HepG2 (cell line): ENCODE data around the gene TMEM131L. TPM values are rescaled to one million over a fixed set of nuclear protein-coding genes. Genes with fewer than 3 reads are reported as not detected.

ENCODE experiments used
- HIVEP1 ChIP-seq: sonication (generic); formaldehyde crosslinking; IDR thresholded peaks from 2 replicates; pipeline ENCODE4 v1.4.0; 2020; ENCODE audit warnings: mild to moderate bottlenecking, missing genetic modification reagents
- MBNL3 ChIP-seq: fragments of 250-450 bp; sonication (Bioruptor Pico); conservative IDR thresholded peaks from 2 replicates; pipeline ENCODE4 v1.8.0; 2022; ENCODE audit warnings: mild to moderate bottlenecking, inconsistent platforms
- MEIS2 ChIP-seq: sonication (generic); formaldehyde crosslinking; IDR thresholded peaks from 2 replicates; pipeline ENCODE4 v1.9.0; 2021; ENCODE audit warnings: mild to moderate bottlenecking, missing genetic modification reagents
- RORA ChIP-seq: sonication (generic); formaldehyde crosslinking; IDR thresholded peaks from 2 replicates; pipeline ENCODE4 v1.5.0; 2020; ENCODE audit warnings: mild to moderate bottlenecking, missing genetic modification reagents, moderate library complexity
- RXRB ChIP-seq: IDR thresholded peaks from 2 replicates; pipeline ENCODE4 v1.6.1; 2016; ENCODE audit warnings: borderline replicate concordance, missing genetic modification reagents, missing compliant biosample characterization
- TCF7 ChIP-seq: sonication (generic); IDR thresholded peaks from 2 replicates; pipeline ENCODE4 v1.6.1; 2016; ENCODE audit warnings: antibody characterized with exemption, low read depth
- polyA plus RNA-seq, 8 experiments: library from polyadenylated mRNA; depleted of rRNA in 3 of 8; stranded (reverse) in 7 of 8; unstranded in 1 of 8; fragments of >200 nt; fragmentation: Illumina TruSeq in 4 of 8; extraction: Trizol in 4 of 8; gene quantifications; 2 replicates each; pipeline versions ENCODE4 v1.2.1 to v1.2.3, GENCODE V29; 2011 to 2016; ENCODE audit warnings: low read depth in 4 of 8, missing spikeins in 1 of 8, mixed read lengths in 1 of 8; ENCODE audit not compliant: insufficient read depth in 1 of 8
- total RNA-seq, 5 experiments: library from RNA; depleted of rRNA; stranded (reverse); fragments of >200 nt; fragmentation: Illumina TruSeq; extraction: Trizol; gene quantifications; 2 replicates each; pipeline ENCODE4 v1.2.3, GENCODE V29; 2016; ENCODE audit warnings: low read depth in 1 of 5
- TF ChIP-seq, protein P1 (sequence below): IDR thresholded peaks from 2 replicates; pipeline ENCODE4 v1.6.1; 2016; ENCODE audit warnings: low read depth, missing genetic modification reagents, missing compliant biosample characterization
- TF ChIP-seq, protein P2 (sequence below): sonication (generic); formaldehyde crosslinking; IDR thresholded peaks from 2 replicates; pipeline ENCODE4 v1.5.0; 2020; ENCODE audit warnings: missing genetic modification reagents
- TF ChIP-seq, protein P3 (sequence below): sonication (generic); formaldehyde crosslinking; IDR thresholded peaks from 2 replicates; pipeline ENCODE4 v1.9.0; 2021; ENCODE audit warnings: missing genetic modification reagents, mild to moderate bottlenecking, borderline replicate concordance
- TF ChIP-seq, protein P4 (sequence below): sonication (generic); formaldehyde crosslinking; IDR thresholded peaks from 2 replicates; pipeline ENCODE4 v1.4.0; 2020; ENCODE audit warnings: missing genetic modification reagents
- TF ChIP-seq, protein P5 (sequence below): sonication (generic); formaldehyde crosslinking; IDR thresholded peaks from 2 replicates; pipeline ENCODE4 v1.4.0; 2020; ENCODE audit warnings: missing genetic modification reagents

Gene TMEM131L
- total and polyA plus RNA-seq, 2 of the 13 experiments (the other 11 are each of a cell fraction or from before 2014, with no cell fraction given), result 2.2 to 4.5 TPM

DNA sequence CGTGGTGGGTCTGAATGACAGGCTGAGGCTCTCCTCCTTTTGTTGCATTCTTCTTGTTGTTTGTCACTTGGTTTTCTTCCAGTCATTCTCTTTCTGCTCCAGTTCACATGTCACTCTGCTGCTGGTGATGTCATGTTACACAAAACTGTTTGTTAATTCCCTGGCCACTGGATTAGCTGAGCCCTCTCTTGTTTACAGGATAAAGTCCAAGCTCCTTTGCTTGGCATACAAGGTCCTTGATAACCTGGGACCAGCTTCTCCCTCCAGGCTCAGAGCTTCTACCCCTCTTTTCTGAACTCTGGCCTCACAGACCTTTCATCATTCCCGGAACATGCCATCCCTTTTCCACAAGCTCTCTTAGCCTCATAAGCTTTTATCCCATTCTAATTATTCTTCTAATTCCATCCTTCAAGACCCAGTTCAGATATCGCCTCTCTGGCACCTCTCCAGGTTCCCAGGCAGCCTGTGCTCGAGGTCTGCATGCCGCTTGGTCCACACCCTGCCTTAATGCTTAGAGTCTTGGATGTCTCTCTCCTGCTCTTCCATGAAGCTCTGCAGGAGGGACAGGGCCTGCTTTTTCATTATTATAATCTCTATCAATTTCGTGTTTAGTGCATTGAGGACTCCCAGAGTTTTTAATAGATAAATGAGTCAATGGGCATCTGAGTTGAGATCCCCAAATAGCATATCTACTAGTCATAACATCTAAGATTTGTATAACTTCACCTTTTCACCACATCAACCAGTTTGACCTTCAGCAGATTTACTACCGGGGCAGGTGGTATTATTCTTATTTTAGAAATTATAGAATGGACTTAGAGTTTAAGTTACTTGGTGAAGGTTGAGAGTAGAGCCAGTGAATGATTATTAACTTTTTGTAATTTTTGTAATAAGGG, 98.7 kb downstream of the TMEM131L start (continued):
- TF ChIP-seq, protein P1, sequence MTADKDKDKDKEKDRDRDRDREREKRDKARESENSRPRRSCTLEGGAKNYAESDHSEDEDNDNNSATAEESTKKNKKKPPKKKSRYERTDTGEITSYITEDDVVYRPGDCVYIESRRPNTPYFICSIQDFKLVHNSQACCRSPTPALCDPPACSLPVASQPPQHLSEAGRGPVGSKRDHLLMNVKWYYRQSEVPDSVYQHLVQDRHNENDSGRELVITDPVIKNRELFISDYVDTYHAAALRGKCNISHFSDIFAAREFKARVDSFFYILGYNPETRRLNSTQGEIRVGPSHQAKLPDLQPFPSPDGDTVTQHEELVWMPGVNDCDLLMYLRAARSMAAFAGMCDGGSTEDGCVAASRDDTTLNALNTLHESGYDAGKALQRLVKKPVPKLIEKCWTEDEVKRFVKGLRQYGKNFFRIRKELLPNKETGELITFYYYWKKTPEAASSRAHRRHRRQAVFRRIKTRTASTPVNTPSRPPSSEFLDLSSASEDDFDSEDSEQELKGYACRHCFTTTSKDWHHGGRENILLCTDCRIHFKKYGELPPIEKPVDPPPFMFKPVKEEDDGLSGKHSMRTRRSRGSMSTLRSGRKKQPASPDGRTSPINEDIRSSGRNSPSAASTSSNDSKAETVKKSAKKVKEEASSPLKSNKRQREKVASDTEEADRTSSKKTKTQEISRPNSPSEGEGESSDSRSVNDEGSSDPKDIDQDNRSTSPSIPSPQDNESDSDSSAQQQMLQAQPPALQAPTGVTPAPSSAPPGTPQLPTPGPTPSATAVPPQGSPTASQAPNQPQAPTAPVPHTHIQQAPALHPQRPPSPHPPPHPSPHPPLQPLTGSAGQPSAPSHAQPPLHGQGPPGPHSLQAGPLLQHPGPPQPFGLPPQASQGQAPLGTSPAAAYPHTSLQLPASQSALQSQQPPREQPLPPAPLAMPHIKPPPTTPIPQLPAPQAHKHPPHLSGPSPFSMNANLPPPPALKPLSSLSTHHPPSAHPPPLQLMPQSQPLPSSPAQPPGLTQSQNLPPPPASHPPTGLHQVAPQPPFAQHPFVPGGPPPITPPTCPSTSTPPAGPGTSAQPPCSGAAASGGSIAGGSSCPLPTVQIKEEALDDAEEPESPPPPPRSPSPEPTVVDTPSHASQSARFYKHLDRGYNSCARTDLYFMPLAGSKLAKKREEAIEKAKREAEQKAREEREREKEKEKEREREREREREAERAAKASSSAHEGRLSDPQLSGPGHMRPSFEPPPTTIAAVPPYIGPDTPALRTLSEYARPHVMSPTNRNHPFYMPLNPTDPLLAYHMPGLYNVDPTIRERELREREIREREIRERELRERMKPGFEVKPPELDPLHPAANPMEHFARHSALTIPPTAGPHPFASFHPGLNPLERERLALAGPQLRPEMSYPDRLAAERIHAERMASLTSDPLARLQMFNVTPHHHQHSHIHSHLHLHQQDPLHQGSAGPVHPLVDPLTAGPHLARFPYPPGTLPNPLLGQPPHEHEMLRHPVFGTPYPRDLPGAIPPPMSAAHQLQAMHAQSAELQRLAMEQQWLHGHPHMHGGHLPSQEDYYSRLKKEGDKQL (CRISPR knock-in tag), result no peak; the same call in 1 of the 2 replicates
- TF ChIP-seq RORA (CRISPR knock-in tag) (no peak), RXRB (peak; percentile 84), TCF7 (peak; percentile 44), MEIS2 (CRISPR knock-in tag) (peak; percentile 69; the same call in 1 of the 2 replicates), MBNL3 (CRISPR knock-in tag) (no peak), HIVEP1 (CRISPR knock-in tag) (no peak)
- TF ChIP-seq, protein P2, sequence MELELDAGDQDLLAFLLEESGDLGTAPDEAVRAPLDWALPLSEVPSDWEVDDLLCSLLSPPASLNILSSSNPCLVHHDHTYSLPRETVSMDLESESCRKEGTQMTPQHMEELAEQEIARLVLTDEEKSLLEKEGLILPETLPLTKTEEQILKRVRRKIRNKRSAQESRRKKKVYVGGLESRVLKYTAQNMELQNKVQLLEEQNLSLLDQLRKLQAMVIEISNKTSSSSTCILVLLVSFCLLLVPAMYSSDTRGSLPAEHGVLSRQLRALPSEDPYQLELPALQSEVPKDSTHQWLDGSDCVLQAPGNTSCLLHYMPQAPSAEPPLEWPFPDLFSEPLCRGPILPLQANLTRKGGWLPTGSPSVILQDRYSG (CRISPR knock-in tag), result no peak
- TF ChIP-seq, protein P3, sequence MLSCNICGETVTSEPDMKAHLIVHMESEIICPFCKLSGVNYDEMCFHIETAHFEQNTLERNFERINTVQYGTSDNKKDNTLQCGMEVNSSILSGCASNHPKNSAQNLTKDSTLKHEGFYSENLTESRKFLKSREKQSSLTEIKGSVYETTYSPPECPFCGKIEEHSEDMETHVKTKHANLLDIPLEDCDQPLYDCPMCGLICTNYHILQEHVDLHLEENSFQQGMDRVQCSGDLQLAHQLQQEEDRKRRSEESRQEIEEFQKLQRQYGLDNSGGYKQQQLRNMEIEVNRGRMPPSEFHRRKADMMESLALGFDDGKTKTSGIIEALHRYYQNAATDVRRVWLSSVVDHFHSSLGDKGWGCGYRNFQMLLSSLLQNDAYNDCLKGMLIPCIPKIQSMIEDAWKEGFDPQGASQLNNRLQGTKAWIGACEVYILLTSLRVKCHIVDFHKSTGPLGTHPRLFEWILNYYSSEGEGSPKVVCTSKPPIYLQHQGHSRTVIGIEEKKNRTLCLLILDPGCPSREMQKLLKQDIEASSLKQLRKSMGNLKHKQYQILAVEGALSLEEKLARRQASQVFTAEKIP (CRISPR knock-in tag), result no peak
- TF ChIP-seq, protein P4, sequence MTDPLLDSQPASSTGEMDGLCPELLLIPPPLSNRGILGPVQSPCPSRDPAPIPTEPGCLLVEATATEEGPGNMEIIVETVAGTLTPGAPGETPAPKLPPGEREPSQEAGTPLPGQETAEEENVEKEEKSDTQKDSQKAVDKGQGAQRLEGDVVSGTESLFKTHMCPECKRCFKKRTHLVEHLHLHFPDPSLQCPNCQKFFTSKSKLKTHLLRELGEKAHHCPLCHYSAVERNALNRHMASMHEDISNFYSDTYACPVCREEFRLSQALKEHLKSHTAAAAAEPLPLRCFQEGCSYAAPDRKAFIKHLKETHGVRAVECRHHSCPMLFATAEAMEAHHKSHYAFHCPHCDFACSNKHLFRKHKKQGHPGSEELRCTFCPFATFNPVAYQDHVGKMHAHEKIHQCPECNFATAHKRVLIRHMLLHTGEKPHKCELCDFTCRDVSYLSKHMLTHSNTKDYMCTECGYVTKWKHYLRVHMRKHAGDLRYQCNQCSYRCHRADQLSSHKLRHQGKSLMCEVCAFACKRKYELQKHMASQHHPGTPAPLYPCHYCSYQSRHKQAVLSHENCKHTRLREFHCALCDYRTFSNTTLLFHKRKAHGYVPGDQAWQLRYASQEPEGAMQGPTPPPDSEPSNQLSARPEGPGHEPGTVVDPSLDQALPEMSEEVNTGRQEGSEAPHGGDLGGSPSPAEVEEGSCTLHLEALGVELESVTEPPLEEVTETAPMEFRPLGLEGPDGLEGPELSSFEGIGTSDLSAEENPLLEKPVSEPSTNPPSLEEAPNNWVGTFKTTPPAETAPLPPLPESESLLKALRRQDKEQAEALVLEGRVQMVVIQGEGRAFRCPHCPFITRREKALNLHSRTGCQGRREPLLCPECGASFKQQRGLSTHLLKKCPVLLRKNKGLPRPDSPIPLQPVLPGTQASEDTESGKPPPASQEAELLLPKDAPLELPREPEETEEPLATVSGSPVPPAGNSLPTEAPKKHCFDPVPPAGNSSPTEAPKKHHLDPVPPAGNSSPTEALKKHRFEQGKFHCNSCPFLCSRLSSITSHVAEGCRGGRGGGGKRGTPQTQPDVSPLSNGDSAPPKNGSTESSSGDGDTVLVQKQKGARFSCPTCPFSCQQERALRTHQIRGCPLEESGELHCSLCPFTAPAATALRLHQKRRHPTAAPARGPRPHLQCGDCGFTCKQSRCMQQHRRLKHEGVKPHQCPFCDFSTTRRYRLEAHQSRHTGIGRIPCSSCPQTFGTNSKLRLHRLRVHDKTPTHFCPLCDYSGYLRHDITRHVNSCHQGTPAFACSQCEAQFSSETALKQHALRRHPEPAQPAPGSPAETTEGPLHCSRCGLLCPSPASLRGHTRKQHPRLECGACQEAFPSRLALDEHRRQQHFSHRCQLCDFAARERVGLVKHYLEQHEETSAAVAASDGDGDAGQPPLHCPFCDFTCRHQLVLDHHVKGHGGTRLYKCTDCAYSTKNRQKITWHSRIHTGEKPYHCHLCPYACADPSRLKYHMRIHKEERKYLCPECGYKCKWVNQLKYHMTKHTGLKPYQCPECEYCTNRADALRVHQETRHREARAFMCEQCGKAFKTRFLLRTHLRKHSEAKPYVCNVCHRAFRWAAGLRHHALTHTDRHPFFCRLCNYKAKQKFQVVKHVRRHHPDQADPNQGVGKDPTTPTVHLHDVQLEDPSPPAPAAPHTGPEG (CRISPR knock-in tag), result no peak
- TF ChIP-seq, protein P5, sequence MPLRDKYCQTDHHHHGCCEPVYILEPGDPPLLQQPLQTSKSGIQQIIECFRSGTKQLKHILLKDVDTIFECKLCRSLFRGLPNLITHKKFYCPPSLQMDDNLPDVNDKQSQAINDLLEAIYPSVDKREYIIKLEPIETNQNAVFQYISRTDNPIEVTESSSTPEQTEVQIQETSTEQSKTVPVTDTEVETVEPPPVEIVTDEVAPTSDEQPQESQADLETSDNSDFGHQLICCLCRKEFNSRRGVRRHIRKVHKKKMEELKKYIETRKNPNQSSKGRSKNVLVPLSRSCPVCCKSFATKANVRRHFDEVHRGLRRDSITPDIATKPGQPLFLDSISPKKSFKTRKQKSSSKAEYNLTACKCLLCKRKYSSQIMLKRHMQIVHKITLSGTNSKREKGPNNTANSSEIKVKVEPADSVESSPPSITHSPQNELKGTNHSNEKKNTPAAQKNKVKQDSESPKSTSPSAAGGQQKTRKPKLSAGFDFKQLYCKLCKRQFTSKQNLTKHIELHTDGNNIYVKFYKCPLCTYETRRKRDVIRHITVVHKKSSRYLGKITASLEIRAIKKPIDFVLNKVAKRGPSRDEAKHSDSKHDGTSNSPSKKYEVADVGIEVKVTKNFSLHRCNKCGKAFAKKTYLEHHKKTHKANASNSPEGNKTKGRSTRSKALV (CRISPR knock-in tag), result no peak
